HEK293 (cell line): ENCODE results near the gene UNK.

ENCODE experiments used
- CTCF ChIA-PET: fragments of 350-600 bp; formaldehyde crosslinking; extraction: SDS; loops from one replicate; lab custom pipeline; 2021; ENCODE audit warnings: antibody characterized with exemption; lab: Yijun Ruan, JAX
- POLR2A ChIA-PET: fragments of 300-600 bp; formaldehyde crosslinking; extraction: SDS; loops from one replicate; lab custom pipeline; 2020; ENCODE audit warnings: antibody characterized with exemption, inconsistent platforms; lab: Yijun Ruan, JAX
- H3K27ac ChIP-seq: fragments of 200-500 bp; sonication (Bioruptor generic); 2 replicates; pipeline ENCODE4 v1.5.1; 2014; ENCODE audit warnings: low read depth, low read length, control low read depth, inconsistent platforms; ENCODE audit errors: extremely low read depth
- H3K36me3 ChIP-seq, 2 experiments: fragments of 200-500 bp in 1 of 2; sonication (Bioruptor generic) in 1 of 2; 1 replicate in 1 of 2; 2 replicates in 1 of 2; pipeline ENCODE4 v1.5.1; 2014 to 2017; ENCODE audit warnings: inconsistent platforms in 2 of 2, low read length in 2 of 2; ENCODE audit not compliant: control insufficient read depth in 2 of 2, insufficient read depth in 1 of 2
- H3K4me1 ChIP-seq: fragments of 200-500 bp; sonication (Bioruptor generic); 2 replicates; pipeline ENCODE4 v1.5.1; 2014; ENCODE audit warnings: mild to moderate bottlenecking, low read length, inconsistent platforms; ENCODE audit not compliant: control insufficient read depth, insufficient read depth
- H3K4me3 ChIP-seq: 2 replicates; pipeline ENCODE4 v1.5.1; 2011; ENCODE audit warnings: low read depth, mild to moderate bottlenecking, control low read depth, low read length, moderate library complexity
- H3K9me3 ChIP-seq: fragments of 200-500 bp; sonication (Bioruptor generic); 2 replicates; pipeline ENCODE4 v1.5.1; 2014; ENCODE audit warnings: low read depth, low read length, inconsistent platforms; ENCODE audit not compliant: control insufficient read depth, insufficient read depth
- BCL11B ChIP-seq: fragments of 450-650 bp; formaldehyde crosslinking; IDR thresholded peaks from 2 replicates; pipeline ENCODE4 v1.5.1; 2016; ENCODE audit warnings: low read depth, missing biosample characterization, missing genetic modification characterization
- EGR2 ChIP-seq: fragments of 450-650 bp; formaldehyde crosslinking; IDR thresholded peaks from 2 replicates; pipeline ENCODE4 v1.5.1; 2016; ENCODE audit warnings: low read depth, missing biosample characterization, missing genetic modification characterization
- GFI1B ChIP-seq: fragments of 450-650 bp; formaldehyde crosslinking; IDR thresholded peaks from 2 replicates; pipeline ENCODE4 v1.5.1; 2016; ENCODE audit warnings: missing biosample characterization, missing genetic modification characterization
- GLI2 ChIP-seq: fragments of 450-650 bp; formaldehyde crosslinking; IDR thresholded peaks from 2 replicates; pipeline ENCODE4; 2017; ENCODE audit warnings: missing biosample characterization, missing genetic modification characterization, low read depth, borderline replicate concordance
- GLIS2 ChIP-seq: fragments of 450-650 bp; formaldehyde crosslinking; IDR thresholded peaks from 2 replicates; pipeline ENCODE4 v1.5.1; 2016; ENCODE audit warnings: missing biosample characterization, missing genetic modification characterization
- KLF10 ChIP-seq: fragments of 450-650 bp; IDR thresholded peaks from 2 replicates; pipeline ENCODE4 v1.5.1; 2018; ENCODE audit warnings: missing biosample characterization, mild to moderate bottlenecking, missing genetic modification characterization
- KLF8 ChIP-seq: fragments of 450-650 bp; formaldehyde crosslinking; IDR thresholded peaks from 2 replicates; pipeline ENCODE4 v1.5.1; 2016; ENCODE audit warnings: missing biosample characterization, missing genetic modification characterization
- MZF1 ChIP-seq: fragments of 450-650 bp; formaldehyde crosslinking; IDR thresholded peaks from 2 replicates; pipeline ENCODE4 v1.5.1; 2017; ENCODE audit warnings: missing biosample characterization, missing genetic modification characterization, borderline replicate concordance
- PATZ1 ChIP-seq: fragments of 450-650 bp; formaldehyde crosslinking; IDR thresholded peaks from 2 replicates; pipeline ENCODE4 v1.5.1; 2016; ENCODE audit warnings: missing biosample characterization, missing genetic modification characterization
- WT1 ChIP-seq: fragments of 450-650 bp; formaldehyde crosslinking; IDR thresholded peaks from 2 replicates; pipeline ENCODE4 v1.5.1; 2016; ENCODE audit warnings: missing biosample characterization, missing genetic modification characterization
- YY2 ChIP-seq: fragments of 450-650 bp; formaldehyde crosslinking; IDR thresholded peaks from 2 replicates; pipeline ENCODE4 v1.5.1; 2016; ENCODE audit warnings: missing biosample characterization, missing genetic modification characterization
- ZBTB10 ChIP-seq: fragments of 450-650 bp; formaldehyde crosslinking; IDR thresholded peaks from 2 replicates; pipeline ENCODE4 v1.5.1; 2016; ENCODE audit warnings: missing biosample characterization, missing genetic modification characterization
- ZBTB17 ChIP-seq: fragments of 450-650 bp; formaldehyde crosslinking; IDR thresholded peaks from 2 replicates; pipeline ENCODE4 v1.5.1; 2016; ENCODE audit warnings: missing biosample characterization, missing genetic modification characterization
- ZBTB20 ChIP-seq: fragments of 450-650 bp; formaldehyde crosslinking; IDR thresholded peaks from 2 replicates; pipeline ENCODE4 v1.5.1; 2016; ENCODE audit warnings: missing biosample characterization, missing genetic modification characterization
- ZBTB8A ChIP-seq: fragments of 450-650 bp; formaldehyde crosslinking; IDR thresholded peaks from 2 replicates; pipeline ENCODE4 v1.5.1; 2016; ENCODE audit warnings: missing biosample characterization, missing genetic modification characterization
- ZNF138 ChIP-seq: fragments of 450-650 bp; formaldehyde crosslinking; IDR thresholded peaks from 2 replicates; pipeline ENCODE4 v1.5.1; 2016; ENCODE audit warnings: missing biosample characterization, missing genetic modification characterization, borderline replicate concordance
- ZNF155 ChIP-seq: fragments of 450-650 bp; formaldehyde crosslinking; IDR thresholded peaks from 2 replicates; pipeline ENCODE4 v1.5.1; 2016; ENCODE audit warnings: missing biosample characterization, missing genetic modification characterization
- ZNF19 ChIP-seq: fragments of 450-650 bp; formaldehyde crosslinking; IDR thresholded peaks from 2 replicates; pipeline ENCODE4; 2016; ENCODE audit warnings: missing biosample characterization, missing genetic modification characterization, low read depth
- ZNF223 ChIP-seq: fragments of 450-650 bp; formaldehyde crosslinking; IDR thresholded peaks from 2 replicates; pipeline ENCODE4 v1.5.1; 2016; ENCODE audit warnings: missing biosample characterization, missing genetic modification characterization
- ZNF23 ChIP-seq: fragments of 450-650 bp; formaldehyde crosslinking; IDR thresholded peaks from 2 replicates; pipeline ENCODE4 v1.5.1; 2016; ENCODE audit warnings: missing biosample characterization, missing genetic modification characterization, borderline replicate concordance
- ZNF239 ChIP-seq: fragments of 450-650 bp; formaldehyde crosslinking; IDR thresholded peaks from 2 replicates; pipeline ENCODE4 v1.5.1; 2016; ENCODE audit warnings: missing biosample characterization, missing genetic modification characterization
- ZNF24 ChIP-seq: fragments of 450-650 bp; formaldehyde crosslinking; IDR thresholded peaks from 2 replicates; pipeline ENCODE4 v1.5.1; 2016; ENCODE audit warnings: missing biosample characterization, missing genetic modification characterization
- ZNF26 ChIP-seq: fragments of 450-650 bp; formaldehyde crosslinking; IDR thresholded peaks from 2 replicates; pipeline ENCODE4 v1.5.1; 2016; ENCODE audit warnings: missing biosample characterization, missing genetic modification characterization
- ZNF335 ChIP-seq: fragments of 450-650 bp; formaldehyde crosslinking; conservative IDR thresholded peaks from 2 replicates; pipeline ENCODE4 v1.5.1; 2016; ENCODE audit warnings: missing biosample characterization, missing genetic modification characterization
- ZNF350 ChIP-seq: fragments of 450-650 bp; formaldehyde crosslinking; IDR thresholded peaks from 2 replicates; pipeline ENCODE4 v1.5.0; 2017; ENCODE audit warnings: missing biosample characterization, mild to moderate bottlenecking, missing genetic modification characterization
- ZNF473 ChIP-seq: fragments of 450-650 bp; formaldehyde crosslinking; IDR thresholded peaks from 2 replicates; pipeline ENCODE4 v1.5.1; 2017; ENCODE audit warnings: missing biosample characterization, missing genetic modification characterization
- ZNF549 ChIP-seq: fragments of 450-650 bp; IDR thresholded peaks from 2 replicates; pipeline ENCODE4 v1.5.1; 2018; ENCODE audit warnings: missing biosample characterization, missing genetic modification characterization, mild to moderate bottlenecking, inconsistent platforms, moderate library complexity
- ZNF600 ChIP-seq: fragments of 450-650 bp; formaldehyde crosslinking; IDR thresholded peaks from 2 replicates; pipeline ENCODE4 v1.5.1; 2016; ENCODE audit warnings: missing biosample characterization, missing genetic modification characterization
- TF ChIP-seq, protein P1 (sequence below): fragments of 450-650 bp; formaldehyde crosslinking; IDR thresholded peaks from 2 replicates; pipeline ENCODE4 v1.5.1; 2017; ENCODE audit warnings: missing biosample characterization, missing genetic modification characterization

The UNK gene

GRCh38 chr17:75855310-75856061 is 70.9 kb downstream of the UNK start, which contains the start of gene WBP2 (continued):
- TF ChIP-seq PATZ1 (tag by site-specific recombination) (peak; percentile 87), ZBTB10 (tag by site-specific recombination) (peak; percentile 96), GLI2 (tag by site-specific recombination) (no peak), WT1 (peak; percentile 81), BCL11B (tag by site-specific recombination) (peak; percentile 42; the same call in 1 of the 2 replicates), KLF10 (peak; percentile 97), EGR2 (tag by site-specific recombination) (peak; percentile 77), ZNF23 (tag by site-specific recombination) (no peak), ZBTB17 (tag by site-specific recombination) (peak; percentile 100), ZNF24 (peak; percentile 76; the same call in 1 of the 2 replicates), ZNF19 (tag by site-specific recombination) (no peak)

- Histone ChIP-seq H3K4me3 (peak overlapping the region; percentile 51), H3K4me1 (peaks cover 8% of the 10 kb centered on the region), H3K36me3 (peaks cover 0 to 6% of the 10 kb centered on the region in 2 experiments), H3K27ac (peak overlapping the region; percentile 88), H3K9me3 (no peaks in the 10 kb centered on the region)
- POLR2A ChIA-PET = interaction anchor here (0.6 to 4.1 kb wide), 27 partner anchors 9 to 567 kb away, joined by 3 to 34 read pairs (median 5); partner anchors contain the start of genes ACOX1, FBF1, SLC25A19 and TEN1
- CTCF ChIA-PET = interaction anchor here (0.6 to 2.1 kb wide), 15 partner anchors 11 to 606 kb away, joined by 3 to 13 read pairs (median 4); partner anchors contain the start of genes MRPL38, TRIM47 and TRIM65
- no peak for TF ChIP-seq ZNF138
- no peak for TF ChIP-seq ZNF239 (tag by site-specific recombination)
- 0 out of 2 replicates have a peak, but pooled peaks have one; percentile 3 for TF ChIP-seq MZF1 (tag by site-specific recombination)
- no peak for TF ChIP-seq ZNF473 (tag by site-specific recombination)
- peak; percentile 84 for TF ChIP-seq ZNF600 (tag by site-specific recombination)
- TF ChIP-seq GFI1B (tag by site-specific recombination) = no peak
- no peak for TF ChIP-seq ZNF549 (tag by site-specific recombination)
- no peak for TF ChIP-seq ZNF350 (tag by site-specific recombination)
- TF ChIP-seq ZBTB20 (tag by site-specific recombination) = peak; percentile 70; the same call in 1 of the 2 replicates
- peak; percentile 91; the same call in 1 of the 2 replicates for TF ChIP-seq GLIS2 (tag by site-specific recombination)
- TF ChIP-seq ZNF26 (tag by site-specific recombination) = no peak
- no peak for TF ChIP-seq KLF8 (tag by site-specific recombination)
- TF ChIP-seq ZNF155 (tag by site-specific recombination) = no peak
- 0 out of 2 replicates have a peak, but pooled peaks have one; percentile 8 for TF ChIP-seq ZNF223
- TF ChIP-seq YY2 (tag by site-specific recombination) = 0 out of 2 replicates have a peak, but pooled peaks have one; percentile 6
- TF ChIP-seq ZBTB8A = 0 out of 2 replicates have a peak, but pooled peaks have one; percentile 6
- TF ChIP-seq, protein P1, sequence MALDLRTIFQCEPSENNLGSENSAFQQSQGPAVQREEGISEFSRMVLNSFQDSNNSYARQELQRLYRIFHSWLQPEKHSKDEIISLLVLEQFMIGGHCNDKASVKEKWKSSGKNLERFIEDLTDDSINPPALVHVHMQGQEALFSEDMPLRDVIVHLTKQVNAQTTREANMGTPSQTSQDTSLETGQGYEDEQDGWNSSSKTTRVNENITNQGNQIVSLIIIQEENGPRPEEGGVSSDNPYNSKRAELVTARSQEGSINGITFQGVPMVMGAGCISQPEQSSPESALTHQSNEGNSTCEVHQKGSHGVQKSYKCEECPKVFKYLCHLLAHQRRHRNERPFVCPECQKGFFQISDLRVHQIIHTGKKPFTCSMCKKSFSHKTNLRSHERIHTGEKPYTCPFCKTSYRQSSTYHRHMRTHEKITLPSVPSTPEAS (tag by site-specific recombination) = no peak
- TF ChIP-seq ZNF335 (tag by site-specific recombination) = peak; percentile 47; the same call in 1 of the 2 replicates
Measured at GRCh38 chr17:75856062-75856756, 71.6 kb downstream of the UNK start.
